Activated B cell treated with CpG ODN at 0.5 μM for 24 hours (primary cell): Measurements from ENCODE around the gene KDM1A. TPM values are rescaled to one million over a fixed set of nuclear protein-coding genes. Genes with fewer than 3 reads are reported as not detected.

Source experiments
- ATAC-seq: fragments of 200-7000 bp; cut with Tn5 transposase; one replicate; pipeline ENCODE4 v1.10.0; 2021; ENCODE audit warnings: low read depth, mild to moderate bottlenecking, moderate library complexity
- CTCF ChIA-PET: fragments of 350-600 bp; sonication (Branson Sonifier 250); formaldehyde crosslinking; loops from one replicate; lab custom pipeline; 2021; ENCODE audit warnings: antibody characterized with exemption; lab: Charles Lee
- POLR2A ChIA-PET: fragments of 350-600 bp; sonication (Branson Sonifier 250); formaldehyde crosslinking; loops from one replicate; lab custom pipeline; 2021; ENCODE audit warnings: antibody characterized with exemption; lab: Charles Lee
- DNase-seq: peaks from one replicate; pipeline ENCODE4 v3.0.0; 2022
- H3K27ac Mint-ChIP-seq: one replicate; pipeline ENCODE4 v1.8.0; 2020; ENCODE audit warnings: mixed read lengths
- H3K27me3 Mint-ChIP-seq: one replicate; pipeline ENCODE4 v1.8.0; 2021; ENCODE audit warnings: mixed read lengths
- H3K36me3 Mint-ChIP-seq: one replicate; pipeline ENCODE4 v1.8.0; 2021; ENCODE audit warnings: low read depth, mixed read lengths
- H3K4me1 Mint-ChIP-seq: one replicate; pipeline ENCODE4 v1.8.0; 2021; ENCODE audit warnings: mixed read lengths
- H3K4me3 Mint-ChIP-seq: one replicate; pipeline ENCODE4 v1.8.0; 2020; ENCODE audit warnings: mild to moderate bottlenecking, mixed read lengths
- H3K9me3 Mint-ChIP-seq: one replicate; pipeline ENCODE4 v1.8.0; 2020; ENCODE audit warnings: mixed read lengths
- intact Hi-C: fragments of 100-400 bp; cut with micrococcal nuclease; formaldehyde crosslinking; loops from one replicate; pipeline ENCODE4 v1.15.1; 2024
- total RNA-seq: library from RNA; stranded (reverse); gene quantifications from 2 replicates; pipeline ENCODE4 v1.2.3, GENCODE V29; 2022
- TF ChIP-seq, protein P1 (sequence below): fragments of 200-600 bp; IDR thresholded peaks from one replicate; pipeline ENCODE4 v1.8.0; 2022; ENCODE audit warnings: antibody characterized with exemption, mild to moderate bottlenecking

The KDM1A gene
- total RNA-seq, 1 donor from 2014 or later: 41.5 TPM

GRCh38 chr1:23123528-23123927, 104.3 kb downstream of the KDM1A start:
- POLR2A ChIA-PET: interaction anchor here (0.7 to 1.1 kb wide), 2 partner anchors 9 to 36 kb away, joined by 3 to 7 read pairs; no protein-coding TSS in a partner anchor
- H3K4me1 Mint-ChIP-seq: peaks cover 19% of the 10 kb centered on the region
- no peak overlapping the region for H3K27ac Mint-ChIP-seq
- no peaks in the 10 kb centered on the region for H3K9me3 Mint-ChIP-seq
- H3K36me3 Mint-ChIP-seq: no peaks in the 10 kb centered on the region
- ATAC-seq: no peak
- H3K4me3 Mint-ChIP-seq: no peak overlapping the region
- H3K27me3 Mint-ChIP-seq: no peaks in the 10 kb centered on the region
- intact Hi-C loops: no loop called here
- CTCF ChIA-PET: interaction anchor here (2.2 kb wide), 1 partner anchor 25 kb away, joined by 6 read pairs; no protein-coding TSS in a partner anchor
- no peak for DNase-seq
- TF ChIP-seq, protein P1, sequence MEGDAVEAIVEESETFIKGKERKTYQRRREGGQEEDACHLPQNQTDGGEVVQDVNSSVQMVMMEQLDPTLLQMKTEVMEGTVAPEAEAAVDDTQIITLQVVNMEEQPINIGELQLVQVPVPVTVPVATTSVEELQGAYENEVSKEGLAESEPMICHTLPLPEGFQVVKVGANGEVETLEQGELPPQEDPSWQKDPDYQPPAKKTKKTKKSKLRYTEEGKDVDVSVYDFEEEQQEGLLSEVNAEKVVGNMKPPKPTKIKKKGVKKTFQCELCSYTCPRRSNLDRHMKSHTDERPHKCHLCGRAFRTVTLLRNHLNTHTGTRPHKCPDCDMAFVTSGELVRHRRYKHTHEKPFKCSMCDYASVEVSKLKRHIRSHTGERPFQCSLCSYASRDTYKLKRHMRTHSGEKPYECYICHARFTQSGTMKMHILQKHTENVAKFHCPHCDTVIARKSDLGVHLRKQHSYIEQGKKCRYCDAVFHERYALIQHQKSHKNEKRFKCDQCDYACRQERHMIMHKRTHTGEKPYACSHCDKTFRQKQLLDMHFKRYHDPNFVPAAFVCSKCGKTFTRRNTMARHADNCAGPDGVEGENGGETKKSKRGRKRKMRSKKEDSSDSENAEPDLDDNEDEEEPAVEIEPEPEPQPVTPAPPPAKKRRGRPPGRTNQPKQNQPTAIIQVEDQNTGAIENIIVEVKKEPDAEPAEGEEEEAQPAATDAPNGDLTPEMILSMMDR: no peak

- no peak for DNase-seq
- Mint-ChIP-seq H3K36me3 (no peaks in the 10 kb centered on the region), H3K27me3 (no peaks in the 10 kb centered on the region), H3K27ac (no peak overlapping the region), H3K4me1 (peaks cover 10% of the 10 kb centered on the region), H3K4me3 (no peak overlapping the region), H3K9me3 (no peaks in the 10 kb centered on the region)
- CTCF ChIA-PET: interaction anchor here (0.7 to 2.2 kb wide), 3 partner anchors 26 to 94 kb away, joined by 3 to 6 read pairs (median 3); no protein-coding TSS in a partner anchor
- POLR2A ChIA-PET: interaction anchor here (1.1 kb wide), 1 partner anchor 35 kb away, joined by 3 read pairs; no protein-coding TSS in a partner anchor
- TF ChIP-seq, protein P1: no peak
- ATAC-seq: no peak
- intact Hi-C loops: no loop called here
Measured at GRCh38 chr1:23124259-23125026, 105.2 kb downstream of the KDM1A start.

GRCh38 chr1:23125489-23125888, 106.2 kb downstream of the KDM1A start:
- H3K4me3 Mint-ChIP-seq: no peak overlapping the region
- H3K4me1 Mint-ChIP-seq: peaks cover 4% of the 10 kb centered on the region
- TF ChIP-seq, protein P1: no peak
- POLR2A ChIA-PET: no interaction called here
- ATAC-seq (no peak), DNase-seq (no peak)
- H3K36me3 Mint-ChIP-seq: no peaks in the 10 kb centered on the region
- H3K9me3 Mint-ChIP-seq: no peaks in the 10 kb centered on the region
- intact Hi-C loops: no loop called here
- no peaks in the 10 kb centered on the region for H3K27me3 Mint-ChIP-seq
- CTCF ChIA-PET: interaction anchor here (0.6 kb wide), 1 partner anchor 148 kb away, joined by 3 read pairs; no protein-coding TSS in a partner anchor
- no peak overlapping the region for H3K27ac Mint-ChIP-seq

DNA sequence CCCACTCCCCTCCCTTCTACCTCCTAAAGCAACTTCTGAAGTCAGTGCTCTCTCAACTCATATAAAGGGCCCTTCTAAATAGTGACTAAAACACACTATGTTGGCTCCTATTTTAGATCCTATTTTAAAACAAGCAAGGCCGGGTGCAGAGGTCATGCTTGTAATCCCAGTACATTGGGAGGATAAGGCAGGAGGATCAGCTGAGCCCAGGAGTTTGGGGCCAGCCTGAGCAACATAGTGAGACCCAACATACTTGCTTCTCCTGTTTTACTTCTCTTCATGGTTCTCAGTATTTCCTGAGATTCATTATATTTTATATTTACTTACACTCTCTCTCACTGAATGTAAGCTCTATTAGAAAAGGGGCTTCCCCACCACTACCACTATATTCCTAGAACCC, 106.9 kb downstream of the KDM1A start:
- ATAC-seq: no peak
- H3K27ac Mint-ChIP-seq: no peak overlapping the region
- no peaks in the 10 kb centered on the region for H3K36me3 Mint-ChIP-seq
- no peaks in the 10 kb centered on the region for H3K27me3 Mint-ChIP-seq
- ChIA-PET POLR2A (no interaction called here), CTCF (interaction anchor here (1.0 kb wide), 1 partner anchor 59 kb away, joined by 3 read pairs; no protein-coding TSS in a partner anchor)
- H3K4me3 Mint-ChIP-seq: no peak overlapping the region
- intact Hi-C loops: no loop called here
- no peaks in the 10 kb centered on the region for H3K9me3 Mint-ChIP-seq
- TF ChIP-seq, protein P1: no peak
- DNase-seq: no peak
- H3K4me1 Mint-ChIP-seq: peaks cover 3% of the 10 kb centered on the region

DNA sequence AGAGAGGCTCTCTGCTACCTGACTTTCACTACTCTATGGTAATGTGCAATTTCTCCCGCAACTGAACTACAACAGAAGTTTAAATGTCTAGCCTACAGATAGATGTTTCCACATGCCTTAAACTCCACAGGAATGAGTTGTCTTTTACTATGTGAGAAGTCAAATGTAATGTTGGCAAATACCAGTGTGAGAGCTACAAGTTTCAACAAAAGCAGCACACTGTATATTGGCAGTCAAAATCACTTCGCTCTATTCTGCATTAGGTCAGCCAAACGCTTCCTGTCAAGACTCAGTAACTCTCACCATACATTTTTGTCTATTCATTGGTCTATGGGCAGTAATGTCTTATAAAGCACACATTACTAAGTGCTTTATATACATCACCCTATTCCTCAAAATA, 107.5 kb downstream of the KDM1A start:
- ChIA-PET CTCF (interaction anchor here (1.0 kb wide), 1 partner anchor 58 kb away, joined by 3 read pairs; no protein-coding TSS in a partner anchor), POLR2A (interaction anchor here (0.6 kb wide), 1 partner anchor 782 kb away, joined by 3 read pairs; no protein-coding TSS in a partner anchor)
- ATAC-seq (no peak), DNase-seq (no peak)
- TF ChIP-seq, protein P1: no peak
- Mint-ChIP-seq H3K9me3 (no peaks in the 10 kb centered on the region), H3K27ac (no peak overlapping the region), H3K27me3 (no peaks in the 10 kb centered on the region), H3K36me3 (no peaks in the 10 kb centered on the region), H3K4me1 (peaks cover 3% of the 10 kb centered on the region), H3K4me3 (no peak overlapping the region)
- intact Hi-C loops: no loop called here
